Measurements from ENCODE around the gene TPRA1. TPM values are rescaled to one million over a fixed set of nuclear protein-coding genes. Genes with fewer than 3 reads are reported as not detected.

TPRA1 gene
- total RNA-seq, 1 experiment from 2014 or later: 35.1 TPM

GRCh38 chr3:127585163-127585812 is 5.2 kb downstream of the TPRA1 start (continued):
- TF ChIP-seq REST (IDR thresholded peaks at IDR 0.05; ENCODE audit: low read depth): no peak
- TF ChIP-seq YY1 (IDR thresholded peaks at IDR 0.05; ENCODE audit: extremely low read depth, insufficient replicate concordance, low read depth, low read length): no peak
- TF ChIP-seq SIN3A (IDR thresholded peaks at IDR 0.05; ENCODE audit: low read depth): no peak
- TF ChIP-seq, protein P1, sequence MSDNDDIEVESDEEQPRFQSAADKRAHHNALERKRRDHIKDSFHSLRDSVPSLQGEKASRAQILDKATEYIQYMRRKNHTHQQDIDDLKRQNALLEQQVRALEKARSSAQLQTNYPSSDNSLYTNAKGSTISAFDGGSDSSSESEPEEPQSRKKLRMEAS (IDR thresholded peaks at IDR 0.05): no peak
- no peak for TF ChIP-seq TCF7L2 (IDR thresholded peaks at IDR 0.05; ENCODE audit: borderline replicate concordance, extremely low read depth, insufficient read depth, insufficient read length)
- no peak for TF ChIP-seq CEBPB (IDR thresholded peaks at IDR 0.05; ENCODE audit: low read depth)
- TF ChIP-seq EZH2 (IDR thresholded peaks at IDR 0.05): no peak
- no peak for TF ChIP-seq SRF (IDR thresholded peaks at IDR 0.05; ENCODE audit: low read depth)

GRCh38 chr3:127584734-127585133 is 5.8 kb downstream of the TPRA1 start:
- ATAC-seq (no peak), DNase-seq (ENCODE audit: low read depth, low spot score) (no peak)
- BruUV-seq (replicated peaks): no TSS peak
- intact Hi-C loops (cut with micrococcal nuclease): no loop called here
- ChIA-PET RAD21 (ENCODE audit: low non-redundant PET in 1 of 2, low total read pairs in 2 of 2, uncharacterized antibody in 2 of 2, unreplicated experiment in 2 of 2) (interaction anchor here in 1 of 2 experiments (0.7 kb wide), 1 partner anchor 55 kb away, joined by 5 read pairs; no protein-coding TSS in a partner anchor), CTCF (interaction anchor here (3.0 kb wide), 1 partner anchor 10 kb away, joined by 11 read pairs; no protein-coding TSS in a partner anchor), POLR2A (no interaction called here)
- Histone ChIP-seq H4K20me1 (ENCODE audit: insufficient read depth) (no peaks in the 10 kb centered on the region), H3K4me1 (ENCODE audit: control insufficient read depth in 1 of 2, insufficient read depth in 2 of 2, low read length in 2 of 2) (peaks cover 6 to 16% of the 10 kb centered on the region in 2 experiments), H3K27ac (ENCODE audit: low read depth, low read length) (no peak overlapping the region), H3K9ac (ENCODE audit: low read length) (no peak overlapping the region), H3K4me2 (ENCODE audit: low read length) (no peak overlapping the region), H3K36me3 (ENCODE audit: control insufficient read depth in 1 of 2, insufficient read depth in 2 of 2, low read length in 2 of 2) (peaks cover 0 to 7% of the 10 kb centered on the region in 2 experiments; a peak in 1 of 4 replicates), H3K9me3 (ENCODE audit: control insufficient read depth in 1 of 2, insufficient read depth in 1 of 2, low read depth in 1 of 2, low read length in 2 of 2) (no peaks in the 10 kb centered on the region), H3K79me2 (ENCODE audit: insufficient read depth, low read length) (peaks cover 66% of the 10 kb centered on the region), H3K9me2 (ENCODE audit: insufficient read depth) (no peaks in the 10 kb centered on the region), H3K27me3 (ENCODE audit: insufficient read depth, low read length) (no peaks in the 10 kb centered on the region), H3K4me3 (replicated peaks in 1 of 2; ENCODE audit: low read depth in 1 of 2, low read length in 2 of 2) (no peak overlapping the region), H2AFZ (ENCODE audit: low read depth, low read length, poor library complexity, severe bottlenecking) (no peak overlapping the region)
- TF ChIP-seq, protein P1 (IDR thresholded peaks at IDR 0.05): no peak
- TF ChIP-seq CBX3 (IDR thresholded peaks at IDR 0.05; ENCODE audit: low read depth): no peak
- TF ChIP-seq JUND (IDR thresholded peaks at IDR 0.05): no peak
- no peak for TF ChIP-seq ZFX (IDR thresholded peaks at IDR 0.05)
- TF ChIP-seq ZNF274 (IDR thresholded peaks at IDR 0.05; ENCODE audit: low read depth, low read length): no peak
- TF ChIP-seq, protein P2, sequence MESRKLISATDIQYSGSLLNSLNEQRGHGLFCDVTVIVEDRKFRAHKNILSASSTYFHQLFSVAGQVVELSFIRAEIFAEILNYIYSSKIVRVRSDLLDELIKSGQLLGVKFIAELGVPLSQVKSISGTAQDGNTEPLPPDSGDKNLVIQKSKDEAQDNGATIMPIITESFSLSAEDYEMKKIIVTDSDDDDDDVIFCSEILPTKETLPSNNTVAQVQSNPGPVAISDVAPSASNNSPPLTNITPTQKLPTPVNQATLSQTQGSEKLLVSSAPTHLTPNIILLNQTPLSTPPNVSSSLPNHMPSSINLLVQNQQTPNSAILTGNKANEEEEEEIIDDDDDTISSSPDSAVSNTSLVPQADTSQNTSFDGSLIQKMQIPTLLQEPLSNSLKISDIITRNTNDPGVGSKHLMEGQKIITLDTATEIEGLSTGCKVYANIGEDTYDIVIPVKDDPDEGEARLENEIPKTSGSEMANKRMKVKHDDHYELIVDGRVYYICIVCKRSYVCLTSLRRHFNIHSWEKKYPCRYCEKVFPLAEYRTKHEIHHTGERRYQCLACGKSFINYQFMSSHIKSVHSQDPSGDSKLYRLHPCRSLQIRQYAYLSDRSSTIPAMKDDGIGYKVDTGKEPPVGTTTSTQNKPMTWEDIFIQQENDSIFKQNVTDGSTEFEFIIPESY (IDR thresholded peaks at IDR 0.05; ENCODE audit: extremely low read depth, insufficient replicate concordance, low read length): no peak
- TF ChIP-seq TCF7L2 (IDR thresholded peaks at IDR 0.05; ENCODE audit: borderline replicate concordance, extremely low read depth, insufficient read depth, insufficient read length): no peak
- no peak for TF ChIP-seq CEBPB (IDR thresholded peaks at IDR 0.05; ENCODE audit: low read depth)
- TF ChIP-seq, protein P3, sequence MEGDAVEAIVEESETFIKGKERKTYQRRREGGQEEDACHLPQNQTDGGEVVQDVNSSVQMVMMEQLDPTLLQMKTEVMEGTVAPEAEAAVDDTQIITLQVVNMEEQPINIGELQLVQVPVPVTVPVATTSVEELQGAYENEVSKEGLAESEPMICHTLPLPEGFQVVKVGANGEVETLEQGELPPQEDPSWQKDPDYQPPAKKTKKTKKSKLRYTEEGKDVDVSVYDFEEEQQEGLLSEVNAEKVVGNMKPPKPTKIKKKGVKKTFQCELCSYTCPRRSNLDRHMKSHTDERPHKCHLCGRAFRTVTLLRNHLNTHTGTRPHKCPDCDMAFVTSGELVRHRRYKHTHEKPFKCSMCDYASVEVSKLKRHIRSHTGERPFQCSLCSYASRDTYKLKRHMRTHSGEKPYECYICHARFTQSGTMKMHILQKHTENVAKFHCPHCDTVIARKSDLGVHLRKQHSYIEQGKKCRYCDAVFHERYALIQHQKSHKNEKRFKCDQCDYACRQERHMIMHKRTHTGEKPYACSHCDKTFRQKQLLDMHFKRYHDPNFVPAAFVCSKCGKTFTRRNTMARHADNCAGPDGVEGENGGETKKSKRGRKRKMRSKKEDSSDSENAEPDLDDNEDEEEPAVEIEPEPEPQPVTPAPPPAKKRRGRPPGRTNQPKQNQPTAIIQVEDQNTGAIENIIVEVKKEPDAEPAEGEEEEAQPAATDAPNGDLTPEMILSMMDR (IDR thresholded peaks at IDR 0.05 in 2 of 3, conservative IDR thresholded peaks at IDR 0.05 in 1 of 3; ENCODE audit: borderline replicate concordance in 1 of 3, insufficient read depth in 1 of 3, low read depth in 2 of 3, low read length in 2 of 3): no peak
- no peak for TF ChIP-seq POLR2A (IDR thresholded peaks at IDR 0.05; ENCODE audit: borderline replicate concordance, extremely low read depth, insufficient read depth, insufficient read length)
- no peak for TF ChIP-seq RAD21 (IDR thresholded peaks at IDR 0.05; ENCODE audit: low read depth)
- no peak for TF ChIP-seq ELF1 (IDR thresholded peaks at IDR 0.05; ENCODE audit: borderline replicate concordance, low read depth)
